HG02642 (cell line): ENCODE measurements around the gene PRKN.

Source experiments
- ATAC-seq: cut with Tn5 transposase; IDR thresholded peaks from one replicate; pipeline ENCODE4 v1.9.1; 2021; ENCODE audit warnings: mild to moderate bottlenecking; ENCODE audit not compliant: unreplicated experiment, poor library complexity

PRKN gene

DNA sequence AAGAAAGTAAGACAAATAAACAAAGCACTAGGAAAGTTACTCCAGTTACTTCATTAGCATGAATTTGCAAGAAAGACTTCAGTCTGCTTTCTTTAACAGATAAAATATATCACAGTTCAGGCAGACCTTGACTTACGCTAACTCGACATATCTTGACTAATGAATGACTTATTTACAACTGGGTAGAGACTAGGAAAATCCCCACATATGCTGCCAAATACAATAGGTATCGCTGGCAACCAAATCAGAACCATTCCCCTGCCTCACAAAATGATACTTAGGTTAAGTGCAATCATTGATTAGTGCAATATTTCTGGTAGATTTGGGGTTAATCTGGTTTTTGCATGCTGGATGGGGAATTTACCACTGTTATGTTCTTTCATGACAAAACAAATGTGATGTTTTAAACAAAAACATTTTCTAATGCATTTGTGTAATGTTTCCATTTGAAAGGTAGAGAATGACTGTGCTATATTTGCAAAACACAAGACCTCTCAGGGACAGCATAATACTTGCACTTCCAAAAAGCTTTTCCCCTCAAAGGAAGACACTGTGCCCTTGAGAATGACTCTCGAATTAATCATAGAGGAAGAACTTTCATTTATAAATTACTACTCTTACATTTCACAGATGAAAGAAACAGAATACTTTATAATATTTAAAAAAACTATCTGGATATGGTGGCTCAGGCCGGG lies 101.6 kb downstream of the PRKN start:
- ATAC-seq = no peak

DNA sequence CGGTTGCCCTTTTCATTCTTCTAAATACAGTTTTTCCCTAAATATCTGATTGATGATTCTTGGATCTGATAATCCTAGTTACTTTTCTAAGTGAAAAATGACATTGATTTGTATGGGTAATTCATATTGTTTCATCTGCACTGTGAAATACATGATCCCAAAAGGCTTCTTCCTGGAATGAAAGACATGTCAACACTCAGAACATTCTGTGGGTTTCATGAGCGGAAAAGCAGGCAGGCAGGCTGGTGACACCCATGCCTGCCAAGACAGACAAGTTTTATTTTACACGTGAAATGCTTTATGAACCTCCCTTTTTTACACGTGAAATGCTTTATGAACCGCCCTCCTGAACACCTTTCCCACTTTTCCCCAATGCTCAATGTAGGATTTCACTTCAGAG lies 105.0 kb downstream of the PRKN start:
- no peak for ATAC-seq

DNA sequence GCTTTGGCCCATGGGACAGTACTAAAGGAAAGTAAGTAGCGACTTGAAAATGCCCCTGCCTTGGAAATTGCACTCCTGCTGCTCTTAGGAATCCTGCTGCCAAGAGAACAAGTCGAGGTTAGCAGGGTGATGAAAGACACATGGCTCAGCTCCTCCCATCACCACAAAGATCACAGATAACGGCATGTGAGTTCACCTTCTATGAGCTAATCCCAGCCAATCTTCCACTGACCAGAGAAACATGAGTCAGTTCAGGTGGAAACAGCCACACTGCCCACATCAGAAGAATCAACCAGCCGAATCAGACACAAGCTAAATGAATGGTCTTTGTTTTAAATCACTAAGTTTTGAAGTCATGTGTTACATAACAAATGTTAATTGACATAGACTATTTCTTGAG lies 106.3 kb downstream of the PRKN start:
- no peak for ATAC-seq

DNA sequence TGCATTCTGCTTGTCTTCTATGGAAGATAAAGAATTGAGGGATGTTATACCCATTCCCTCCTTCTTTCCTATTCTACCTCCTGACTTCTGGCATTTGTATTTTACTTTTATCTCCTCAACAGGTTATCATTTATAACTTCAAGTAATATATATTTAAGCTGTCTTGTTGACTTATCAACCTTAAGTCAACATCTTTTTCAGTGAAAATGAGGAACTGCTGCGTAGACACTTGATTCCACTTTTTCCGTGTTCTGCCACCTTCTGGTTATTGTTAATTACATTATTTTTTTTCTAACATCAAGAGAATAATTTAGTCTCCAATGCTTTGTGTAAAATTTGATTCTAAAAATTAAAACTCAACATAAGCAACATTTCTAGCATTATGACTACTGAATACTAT lies 107.5 kb downstream of the PRKN start:
- ATAC-seq = no peak

DNA sequence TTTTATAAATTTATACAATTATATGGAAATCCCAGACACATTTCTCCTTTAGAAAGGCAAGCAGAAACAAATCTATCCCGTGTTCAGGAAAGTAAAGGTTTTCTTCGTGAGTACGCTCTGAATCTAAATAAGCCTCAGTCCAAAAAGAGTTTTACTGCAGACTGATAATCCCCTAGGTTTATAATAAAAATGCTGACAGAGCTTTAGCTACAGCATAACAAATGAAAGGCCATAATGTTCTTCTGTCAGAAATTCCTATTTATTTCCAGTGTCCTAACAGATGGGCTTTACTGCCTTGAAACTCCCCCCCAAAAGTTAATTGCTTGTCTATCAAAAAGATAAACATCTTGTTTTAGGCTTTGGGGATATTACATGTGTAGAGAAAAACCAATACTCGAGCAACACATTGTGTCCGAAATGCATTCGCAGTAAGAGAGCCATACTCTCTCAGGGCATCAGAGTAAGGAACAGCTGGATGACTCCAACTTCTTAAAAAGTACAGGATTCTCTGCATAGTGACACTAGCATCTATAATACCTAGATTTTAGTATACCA lies 109.0 kb downstream of the PRKN start:
- ATAC-seq = no peak

DNA sequence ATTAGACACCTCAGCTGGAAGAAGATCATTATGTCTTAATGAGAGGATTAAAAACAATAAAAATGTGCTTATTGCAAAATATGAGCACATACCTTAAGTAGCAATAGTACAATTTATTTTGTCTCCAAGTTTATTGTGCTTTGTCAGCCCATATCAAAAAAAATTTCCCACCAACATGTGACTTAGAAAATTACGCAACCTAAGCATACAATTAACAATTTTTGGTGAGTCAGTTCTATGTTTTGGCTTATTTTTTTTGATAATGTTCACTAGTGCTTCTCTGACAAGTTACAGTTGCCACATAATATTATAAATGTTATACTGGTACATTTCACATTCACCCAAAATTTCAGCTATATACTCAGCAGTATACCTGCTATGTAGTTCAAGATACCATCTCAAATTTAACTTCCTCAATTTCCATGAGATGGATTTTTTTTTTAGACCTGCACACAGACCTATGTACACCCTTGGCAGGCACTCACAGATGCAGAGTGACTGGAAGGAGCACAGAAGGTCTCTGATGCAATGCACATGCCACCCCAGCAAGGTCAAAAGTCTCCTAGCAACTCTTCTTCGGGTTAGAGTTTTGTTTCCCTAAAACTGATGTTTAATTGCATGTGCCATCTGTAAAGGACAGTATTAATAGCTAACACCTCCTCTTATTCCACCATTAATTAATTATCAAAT lies 112.4 kb downstream of the PRKN start:
- ATAC-seq = no peak

DNA sequence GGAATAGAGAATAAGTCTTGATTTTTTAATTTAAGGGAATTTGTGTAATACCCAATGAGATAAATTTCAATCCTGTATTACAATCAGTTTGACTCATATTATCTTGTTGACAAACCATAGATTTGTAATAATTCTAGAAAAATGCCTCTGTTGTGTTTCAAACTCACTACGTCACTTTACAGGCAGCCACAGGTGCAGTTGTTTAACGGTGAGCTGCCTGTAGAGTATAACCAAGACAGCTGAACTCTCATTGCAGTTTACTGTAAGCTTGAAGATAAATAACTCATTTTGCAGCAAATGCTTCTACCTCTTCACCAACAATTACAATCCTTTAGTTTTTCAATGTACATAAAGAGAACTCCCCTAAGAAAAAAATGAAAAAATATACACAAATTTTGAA lies 114.3 kb downstream of the PRKN start:
- ATAC-seq = no peak

DNA sequence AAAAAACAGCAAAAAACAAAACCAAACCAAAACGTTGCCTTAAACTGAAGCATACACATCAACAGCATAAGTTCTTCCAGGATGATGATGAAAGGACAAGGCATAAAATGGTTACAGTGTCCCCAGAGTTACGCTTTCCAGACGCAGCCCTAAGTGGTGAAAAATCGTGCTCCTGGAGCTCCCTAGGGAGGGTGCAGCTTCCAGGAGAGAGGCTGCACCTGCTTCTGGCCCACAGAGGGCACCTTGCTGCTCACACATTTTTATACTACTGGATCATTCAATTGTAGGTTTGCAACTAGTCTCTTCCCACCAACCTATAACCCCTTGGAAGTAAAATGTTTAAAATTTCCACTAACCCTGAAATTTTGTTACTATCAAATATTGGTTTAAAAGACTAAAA lies 115.0 kb downstream of the PRKN start:
- no peak for ATAC-seq

DNA sequence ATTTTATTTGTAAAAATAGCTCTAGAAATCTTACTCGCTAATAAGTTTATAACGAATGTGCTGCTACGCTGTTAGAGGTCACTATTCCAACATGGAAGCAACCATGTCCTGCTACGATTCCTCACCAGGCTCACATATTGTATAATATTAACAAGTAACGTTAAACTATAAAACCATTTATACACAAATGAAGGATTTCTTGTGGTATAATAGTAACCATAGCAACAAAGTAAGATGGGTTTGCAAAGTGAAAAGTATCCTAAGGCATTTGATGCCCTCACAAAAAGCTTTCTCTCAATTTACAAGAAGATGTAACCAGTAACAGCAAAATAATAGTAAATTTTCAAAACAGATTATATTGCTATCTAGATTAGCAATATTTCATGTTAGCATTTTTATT lies 117.2 kb downstream of the PRKN start:
- ATAC-seq = no peak

DNA sequence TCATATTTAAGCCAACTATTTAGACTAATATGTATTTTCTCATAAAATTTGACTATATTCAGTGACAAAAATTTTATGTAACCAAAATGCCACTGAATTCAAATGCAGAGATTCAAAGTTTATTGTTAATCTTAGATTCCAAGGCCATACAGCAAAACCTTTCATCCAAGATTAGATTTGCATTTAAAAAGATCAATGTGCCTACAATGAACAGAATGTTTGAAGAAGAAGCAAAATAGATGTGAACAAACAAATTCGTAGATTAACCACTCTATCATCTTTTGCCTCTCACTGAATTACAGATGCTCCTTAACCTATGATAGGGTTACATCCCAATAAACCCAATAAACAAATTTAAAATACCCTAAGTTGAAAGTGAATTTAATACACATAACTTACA lies 121.7 kb downstream of the PRKN start:
- ATAC-seq = no peak

DNA sequence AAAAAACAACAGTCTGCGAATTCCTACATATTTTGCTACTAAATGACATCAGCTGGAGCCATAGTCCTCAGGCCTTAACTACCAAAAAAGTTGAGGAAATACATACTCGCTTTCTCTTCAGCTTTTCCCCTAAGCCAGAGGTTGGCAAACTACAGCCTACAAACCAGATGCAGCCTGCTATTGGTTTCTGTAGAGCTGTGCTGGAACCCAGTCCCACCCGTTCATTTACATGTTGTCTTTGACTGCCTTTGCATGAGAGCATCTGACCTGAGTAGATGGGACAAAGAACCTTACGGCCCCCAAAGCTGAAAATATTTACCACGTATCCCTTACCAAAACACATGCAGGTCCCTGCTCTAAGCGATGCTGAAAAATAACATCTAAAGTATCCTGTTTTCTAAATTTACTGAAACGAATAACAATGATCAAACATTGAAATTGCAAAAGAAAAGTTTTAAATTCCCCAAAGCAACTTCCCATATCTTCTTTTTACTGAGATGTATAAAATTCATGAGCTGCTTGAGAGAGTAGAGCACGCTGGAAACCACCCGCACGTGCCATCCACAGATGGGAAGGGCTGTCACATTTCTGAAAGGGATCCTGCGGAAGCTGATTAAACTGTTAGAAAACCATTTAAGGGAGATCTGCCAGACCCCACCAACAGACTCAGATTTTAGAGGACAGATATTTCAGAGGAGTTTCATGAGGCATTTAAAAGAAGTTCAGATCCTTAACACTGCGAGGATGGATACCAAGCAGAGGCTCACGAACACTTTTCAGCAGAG lies 124.1 kb downstream of the PRKN start:
- no peak for ATAC-seq

DNA sequence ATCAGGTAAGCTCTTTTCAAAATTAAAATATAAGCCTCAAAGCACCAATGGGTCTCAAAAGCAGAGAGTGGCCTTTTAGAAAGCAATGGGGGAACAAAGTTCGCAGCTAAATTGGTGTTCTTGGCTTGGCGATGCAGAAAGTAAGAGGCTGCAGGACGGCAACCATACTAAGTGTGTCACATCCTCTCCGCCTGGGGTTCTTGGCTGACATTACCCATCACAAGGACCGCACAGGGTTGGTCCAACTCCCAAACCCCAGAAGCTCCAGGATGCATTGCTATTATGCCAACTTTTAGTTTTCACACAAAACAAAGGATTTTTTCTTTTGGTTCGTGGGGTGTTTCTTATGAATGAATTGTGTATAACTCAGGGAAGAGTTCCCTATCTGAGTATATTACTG lies 124.8 kb downstream of the PRKN start:
- no peak for ATAC-seq

DNA sequence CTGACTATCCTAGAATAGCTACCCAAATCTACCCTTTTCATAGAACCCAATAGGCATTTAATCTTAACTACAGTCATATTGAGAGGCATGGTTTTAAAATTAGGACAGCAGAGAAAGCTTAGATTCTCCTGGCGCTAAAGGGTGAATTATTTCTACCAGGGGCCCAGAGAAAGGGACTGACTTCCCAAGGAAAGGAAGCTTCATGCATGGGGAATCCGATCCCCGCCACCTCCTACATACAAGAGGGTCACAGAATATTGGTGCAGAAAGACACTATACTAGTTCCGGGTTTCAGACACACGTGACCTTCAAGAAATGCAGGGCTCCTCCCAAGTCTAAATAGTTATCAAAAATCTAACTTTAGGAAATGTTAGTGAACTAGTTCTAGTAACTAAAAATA lies 130.9 kb downstream of the PRKN start:
- ATAC-seq = no peak

DNA sequence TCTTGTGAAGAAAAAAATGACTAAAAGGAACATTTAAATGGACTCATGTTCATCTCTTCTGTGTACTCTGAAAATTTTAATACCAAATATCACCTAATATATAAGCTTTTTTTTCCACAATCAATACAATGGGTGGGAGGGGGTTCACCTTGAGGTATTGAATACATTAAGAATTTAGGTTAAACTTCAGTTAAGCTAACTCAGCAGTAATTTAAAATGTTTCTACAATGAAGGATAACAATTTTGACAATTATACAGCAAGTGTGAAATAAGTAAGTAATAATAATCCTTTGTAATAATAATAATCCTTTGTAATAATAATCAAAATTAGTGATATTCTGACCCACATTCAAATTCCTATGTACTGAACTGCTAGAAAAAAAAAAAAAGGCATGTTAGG lies 136.0 kb downstream of the PRKN start:
- ATAC-seq = no peak

DNA sequence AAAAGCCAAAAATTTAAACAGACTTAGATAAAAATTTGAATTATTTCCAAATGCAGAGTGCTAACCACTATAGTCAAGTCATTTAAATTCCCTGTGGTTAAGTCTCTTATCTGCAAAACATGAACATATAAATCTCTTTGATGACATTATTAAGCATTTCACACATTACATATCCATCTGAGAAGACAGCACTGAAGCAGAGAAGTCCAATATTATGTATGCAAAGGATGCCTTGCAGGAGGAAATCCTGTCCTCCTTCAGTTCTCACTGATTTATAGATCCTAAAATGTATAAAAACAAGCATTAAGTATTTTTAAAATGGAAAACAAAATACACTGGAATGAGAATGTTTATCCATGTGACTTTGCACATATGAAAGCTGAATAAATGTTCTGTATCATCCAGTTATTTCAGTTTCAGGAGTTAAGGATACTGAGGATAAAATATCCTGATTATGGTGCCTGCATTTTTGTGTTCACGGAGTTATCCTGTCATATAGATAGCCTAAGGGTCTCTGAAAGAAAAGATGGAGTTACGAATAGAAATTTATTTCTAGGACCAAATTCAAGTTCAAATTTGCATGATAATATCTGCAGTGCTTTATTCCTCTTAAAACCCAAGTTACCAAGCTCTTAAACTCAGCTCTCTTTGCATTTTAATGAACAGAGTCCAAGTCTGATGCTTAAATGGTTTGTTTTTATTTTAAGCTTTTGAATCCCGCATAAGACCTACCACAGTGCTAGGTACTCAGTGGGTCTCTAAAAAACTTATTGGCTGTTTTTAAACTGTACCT lies 145.4 kb downstream of the PRKN start:
- no peak for ATAC-seq

DNA sequence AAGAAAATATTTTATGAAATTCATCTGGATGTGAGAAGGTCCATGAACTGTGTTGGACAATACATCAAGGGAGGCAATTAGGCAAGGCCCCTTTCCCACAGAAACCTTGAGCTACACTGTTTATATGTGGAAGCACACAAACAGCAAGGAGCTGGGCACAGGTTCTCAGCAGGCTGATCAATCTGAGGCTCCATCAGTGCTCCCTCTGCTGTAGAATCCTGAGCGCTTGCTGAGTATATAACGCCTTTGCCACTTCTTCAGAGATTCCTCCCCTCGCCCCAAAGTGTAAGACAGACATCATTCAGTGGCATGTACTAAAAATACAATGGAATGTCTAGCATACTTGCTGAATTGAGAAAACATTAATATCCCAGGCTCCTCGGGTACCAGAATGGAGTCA lies 146.9 kb downstream of the PRKN start:
- no peak for ATAC-seq

DNA sequence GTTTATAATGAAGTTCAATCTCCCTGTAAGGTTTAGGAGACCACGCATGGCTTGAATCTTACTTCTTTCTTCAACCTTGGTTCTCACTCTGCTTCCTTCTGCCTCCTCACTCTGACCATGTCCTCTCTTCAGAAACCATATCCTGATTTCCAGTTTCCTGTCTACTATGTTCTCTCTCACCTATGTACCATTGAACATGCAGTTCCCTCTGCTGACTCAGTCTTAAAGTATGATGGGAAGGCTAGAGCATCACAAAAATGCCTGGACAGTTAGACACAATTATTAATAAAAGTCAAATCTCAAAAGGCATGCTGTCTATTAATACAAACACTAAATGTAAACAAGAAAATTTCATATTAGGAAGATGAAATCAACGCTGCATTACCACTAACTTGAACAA lies 151.6 kb downstream of the PRKN start:
- no peak for ATAC-seq

DNA sequence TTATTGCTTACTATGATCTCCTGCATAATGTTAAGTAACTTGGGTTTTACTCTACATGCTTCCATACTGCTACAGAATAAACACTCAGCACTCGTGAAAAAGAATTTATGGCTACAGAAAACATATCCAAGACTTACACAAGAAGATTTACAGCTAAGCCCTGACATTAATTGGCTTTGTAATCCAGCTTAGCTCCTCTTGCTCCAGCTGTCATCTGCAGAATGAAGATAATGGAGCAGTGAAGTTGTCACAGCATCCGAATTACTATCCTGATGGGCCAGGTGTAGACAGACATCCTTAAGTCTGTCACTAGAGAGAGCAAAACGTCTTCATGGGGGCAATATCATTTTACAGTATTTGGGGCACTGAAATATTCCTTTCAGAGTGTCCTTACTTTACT lies 155.3 kb downstream of the PRKN start:
- no peak for ATAC-seq

DNA sequence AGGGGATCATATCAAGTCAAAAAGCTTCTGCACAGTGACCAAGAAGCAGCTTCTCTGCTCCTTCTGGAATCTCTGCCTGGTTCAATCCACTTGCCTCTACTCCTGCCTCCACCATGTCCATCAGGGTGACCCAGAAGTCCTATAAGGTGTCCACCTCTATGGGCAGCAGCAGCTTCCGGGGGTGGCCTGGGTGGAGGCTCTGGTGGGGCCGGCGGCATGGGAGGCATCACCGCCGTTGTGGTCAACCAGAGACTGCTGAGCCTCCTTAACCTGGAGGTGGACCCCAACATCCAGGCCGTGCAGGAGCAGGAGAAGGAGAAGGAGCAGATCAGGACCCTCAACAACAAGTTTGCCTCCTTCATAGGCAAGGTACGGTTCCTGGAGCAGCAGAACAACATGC lies 159.3 kb downstream of the PRKN start:
- no peak for ATAC-seq

DNA sequence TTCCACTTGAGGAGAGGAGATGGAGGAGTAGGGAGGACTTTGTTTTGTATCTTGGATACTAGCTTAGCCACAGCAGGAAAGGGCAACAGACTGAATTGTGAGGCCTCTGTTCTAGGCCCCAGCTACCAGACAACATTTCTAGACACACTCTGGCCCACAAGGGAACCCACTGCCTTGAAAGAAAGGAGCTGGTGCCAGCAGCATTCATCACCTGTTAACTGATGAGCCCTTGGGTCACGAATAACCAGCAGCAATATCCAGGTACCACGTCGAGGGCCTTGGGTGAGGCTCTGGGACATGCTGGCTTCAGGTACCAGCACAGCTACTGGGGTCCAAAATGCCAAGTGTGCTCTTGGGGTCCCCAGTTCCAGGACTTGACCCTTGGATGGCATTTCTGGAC lies 165.5 kb downstream of the PRKN start:
- no peak for ATAC-seq
